HepG2 (cell line): Measurements from ENCODE around the gene SLC25A23. TPM values are rescaled to one million over a fixed set of nuclear protein-coding genes. Genes with fewer than 3 reads are reported as not detected.

Experiments used
- AHDC1 ChIP-seq: sonication (generic); formaldehyde crosslinking; IDR thresholded peaks from 2 replicates; pipeline ENCODE4 v1.5.1; 2020; ENCODE audit warnings: mild to moderate bottlenecking, missing genetic modification reagents, borderline replicate concordance
- GZF1 ChIP-seq: sonication (generic); formaldehyde crosslinking; IDR thresholded peaks from 2 replicates; pipeline ENCODE4 v1.5.1; 2020; ENCODE audit warnings: mild to moderate bottlenecking, missing genetic modification reagents
- HNF1A ChIP-seq, 2 experiments: sonication (generic) in 1 of 2; formaldehyde crosslinking in 1 of 2; IDR thresholded peaks; 2 replicates each; pipeline versions ENCODE4 v1.4.0 to v1.6.1; 2016 to 2020; ENCODE audit warnings: borderline replicate concordance in 1 of 2, low read depth in 1 of 2, mild to moderate bottlenecking in 1 of 2, missing genetic modification reagents in 1 of 2
- HNRNPH1 ChIP-seq: fragments of 200-400 bp; formaldehyde crosslinking; optimal IDR thresholded peaks from 2 replicates; pipeline ENCODE3; 2017; ENCODE audit warnings: mild to moderate bottlenecking, low read depth, low read length
- HOXA7 ChIP-seq: sonication (generic); formaldehyde crosslinking; IDR thresholded peaks from 2 replicates; pipeline ENCODE4 v1.8.1; 2022; ENCODE audit warnings: mild to moderate bottlenecking, missing genetic modification reagents, moderate library complexity
- JUND ChIP-seq: sonication (generic); formaldehyde crosslinking; IDR thresholded peaks from 2 replicates; pipeline ENCODE4 v1.8.0; 2022; ENCODE audit warnings: mild to moderate bottlenecking, missing genetic modification reagents
- MIER3 ChIP-seq: IDR thresholded peaks from 2 replicates; pipeline ENCODE4 v1.6.1; 2016; ENCODE audit warnings: missing compliant biosample characterization, borderline replicate concordance
- MIXL1 ChIP-seq: IDR thresholded peaks from 2 replicates; pipeline ENCODE4 v1.6.1; 2016
- NFE2L2 ChIP-seq: fragments of 150-350 bp; IDR thresholded peaks from 2 replicates; pipeline ENCODE4 v1.6.1; 2014; ENCODE audit warnings: low read length
- PHF8 ChIP-seq: sonication (generic); formaldehyde crosslinking; IDR thresholded peaks from 2 replicates; pipeline ENCODE4 v1.5.0; 2020; ENCODE audit warnings: missing genetic modification reagents
- PITX1 ChIP-seq: sonication (generic); formaldehyde crosslinking; IDR thresholded peaks from 2 replicates; pipeline ENCODE4 v1.5.1; 2020; ENCODE audit warnings: mild to moderate bottlenecking, missing genetic modification reagents
- SALL2 ChIP-seq: sonication (generic); formaldehyde crosslinking; IDR thresholded peaks from 2 replicates; pipeline ENCODE4 v1.8.1; 2023; ENCODE audit warnings: mild to moderate bottlenecking, missing genetic modification reagents, inconsistent platforms
- TOE1 ChIP-seq: sonication (generic); formaldehyde crosslinking; IDR thresholded peaks from 2 replicates; pipeline ENCODE4 v1.4.0; 2020; ENCODE audit warnings: mild to moderate bottlenecking, missing genetic modification reagents
- ZNF180 ChIP-seq: sonication (generic); formaldehyde crosslinking; IDR thresholded peaks from 2 replicates; pipeline ENCODE4 v1.4.0; 2020; ENCODE audit warnings: low read depth, missing genetic modification reagents, borderline replicate concordance
- ZNF280D ChIP-seq: sonication (generic); formaldehyde crosslinking; IDR thresholded peaks from 2 replicates; pipeline ENCODE4 v1.5.1; 2020; ENCODE audit warnings: mild to moderate bottlenecking, missing genetic modification reagents
- ZNF3 ChIP-seq: IDR thresholded peaks from 2 replicates; pipeline ENCODE4 v1.7.0; 2017; ENCODE audit warnings: inconsistent platforms
- ZSCAN21 ChIP-seq: sonication (generic); formaldehyde crosslinking; IDR thresholded peaks from 2 replicates; pipeline ENCODE4 v1.8.0; 2022; ENCODE audit warnings: mild to moderate bottlenecking, missing genetic modification reagents, moderate library complexity, borderline replicate concordance
- polyA plus RNA-seq, 8 experiments: library from polyadenylated mRNA; depleted of rRNA in 3 of 8; stranded (reverse) in 7 of 8; unstranded in 1 of 8; fragments of >200 nt; fragmentation: Illumina TruSeq in 4 of 8; extraction: Trizol in 4 of 8; gene quantifications; 2 replicates each; pipeline versions ENCODE4 v1.2.1 to v1.2.3, GENCODE V29; 2011 to 2016; ENCODE audit warnings: low read depth in 4 of 8, missing spikeins in 1 of 8, mixed read lengths in 1 of 8; ENCODE audit not compliant: insufficient read depth in 1 of 8
- total RNA-seq, 5 experiments: library from RNA; depleted of rRNA; stranded (reverse); fragments of >200 nt; fragmentation: Illumina TruSeq; extraction: Trizol; gene quantifications; 2 replicates each; pipeline ENCODE4 v1.2.3, GENCODE V29; 2016; ENCODE audit warnings: low read depth in 1 of 5

SLC25A23 gene
- total and polyA plus RNA-seq, 2 of the 13 experiments (the other 11 are each of a cell fraction or from before 2014, with no cell fraction given): 12.4 to 15.2 TPM

- TF ChIP-seq HNF1A (IDR thresholded peaks at IDR 0.05; ENCODE audit: low read depth) (peak; percentile 88), HNF1A (CRISPR knock-in tag; IDR thresholded peaks at IDR 0.05; ENCODE audit: borderline replicate concordance) (peak; percentile 96), MIER3 (CRISPR knock-in tag) (no peak), HNRNPH1 (peak; percentile 68), AHDC1 (CRISPR knock-in tag) (no peak), PITX1 (CRISPR knock-in tag) (no peak; the same call in 1 of the 2 replicates), ZNF3 (CRISPR knock-in tag) (no peak), JUND (CRISPR knock-in tag) (no peak), GZF1 (no peak), PHF8 (CRISPR knock-in tag) (peak; percentile 89), TOE1 (CRISPR knock-in tag) (no peak), MIXL1 (no peak), ZNF180 (CRISPR knock-in tag) (no peak), ZSCAN21 (CRISPR knock-in tag) (no peak), HOXA7 (CRISPR knock-in tag) (no peak), ZNF280D (CRISPR knock-in tag) (no peak), SALL2 (CRISPR knock-in tag) (peak; percentile 60; the same call in 1 of the 2 replicates), NFE2L2 (no peak)
Measured at GRCh38 chr19:6464070-6464873, 4.7 kb upstream of the SLC25A23 start, which contains the start of gene CRB3 (continued).
